Osteocyte (in vitro differentiated cells): Measurements from ENCODE around the gene WDR73. TPM values are rescaled to one million over a fixed set of nuclear protein-coding genes. Genes with fewer than 3 reads are reported as not detected.

Source experiments
- DNase-seq: peaks from one replicate; pipeline ENCODE4 v3.0.0; 2021; ENCODE audit warnings: mixed read lengths; ENCODE audit not compliant: unreplicated experiment; ENCODE audit errors: extremely low spot score
- H3K27ac Mint-ChIP-seq: one replicate; pipeline ENCODE4 v1.8.0; 2021; ENCODE audit warnings: mild to moderate bottlenecking, mixed read lengths; ENCODE audit not compliant: unreplicated experiment
- H3K27me3 Mint-ChIP-seq: one replicate; pipeline ENCODE4 v1.8.0; 2021; ENCODE audit warnings: mixed read lengths; ENCODE audit not compliant: unreplicated experiment
- H3K36me3 Mint-ChIP-seq: one replicate; pipeline ENCODE4 v1.8.0; 2021; ENCODE audit warnings: mixed read lengths; ENCODE audit not compliant: unreplicated experiment
- H3K4me1 Mint-ChIP-seq: one replicate; pipeline ENCODE4 v1.8.0; 2021; ENCODE audit warnings: mixed read lengths; ENCODE audit not compliant: unreplicated experiment
- H3K4me3 Mint-ChIP-seq: one replicate; pipeline ENCODE4 v1.8.0; 2021; ENCODE audit warnings: mild to moderate bottlenecking, moderate library complexity, mixed read lengths; ENCODE audit not compliant: unreplicated experiment
- H3K9me3 Mint-ChIP-seq: one replicate; pipeline ENCODE4 v1.8.0; 2021; ENCODE audit warnings: mixed read lengths; ENCODE audit not compliant: unreplicated experiment
- total RNA-seq: library from RNA; stranded (reverse); gene quantifications from 2 replicates; pipeline ENCODE4 v1.2.1, GENCODE V29; 2021
- TF ChIP-seq, protein P1 (sequence below): fragments of 200-600 bp; sonication (generic); IDR thresholded peaks from 2 replicates; pipeline ENCODE4 v1.5.0; 2021; ENCODE audit warnings: antibody characterized with exemption, mild to moderate bottlenecking, moderate library complexity

WDR73 gene
- total RNA-seq, 1 donor from 2014 or later, result 22.2 TPM

DNA sequence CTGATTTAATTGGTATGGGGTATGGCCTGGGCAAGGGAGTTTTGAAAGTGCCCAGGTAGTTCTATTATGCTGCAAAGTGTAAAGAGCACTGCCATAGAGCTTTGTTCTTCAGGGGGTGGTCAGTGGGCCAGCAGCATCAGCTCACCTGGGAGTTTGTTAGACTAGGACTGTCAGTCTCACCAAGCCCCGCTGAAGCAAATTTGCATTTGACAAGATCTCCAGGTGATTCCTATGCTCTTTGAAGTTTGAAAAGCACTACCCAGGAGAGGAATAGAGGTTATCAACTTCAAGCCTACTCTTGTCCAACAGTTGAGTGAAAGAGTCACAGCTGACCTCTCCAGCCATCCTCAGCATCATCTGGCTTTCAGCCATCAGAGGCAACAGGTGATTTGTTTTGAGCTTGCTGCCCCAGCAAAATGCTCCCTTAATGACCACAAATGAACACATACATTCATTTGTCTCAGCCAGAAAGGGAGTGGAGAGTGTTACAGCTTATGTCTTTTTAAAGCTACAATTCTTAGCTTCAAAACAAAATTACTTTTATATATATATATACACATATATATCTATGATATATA lies 45.3 kb downstream of the WDR73 start:
- Mint-ChIP-seq H3K4me3 (no peak overlapping the region), H3K4me1 (peaks cover 5% of the 10 kb centered on the region), H3K36me3 (peaks cover 41% of the 10 kb centered on the region), H3K9me3 (no peaks in the 10 kb centered on the region), H3K27me3 (no peaks in the 10 kb centered on the region), H3K27ac (no peak overlapping the region)
- TF ChIP-seq, protein P1, sequence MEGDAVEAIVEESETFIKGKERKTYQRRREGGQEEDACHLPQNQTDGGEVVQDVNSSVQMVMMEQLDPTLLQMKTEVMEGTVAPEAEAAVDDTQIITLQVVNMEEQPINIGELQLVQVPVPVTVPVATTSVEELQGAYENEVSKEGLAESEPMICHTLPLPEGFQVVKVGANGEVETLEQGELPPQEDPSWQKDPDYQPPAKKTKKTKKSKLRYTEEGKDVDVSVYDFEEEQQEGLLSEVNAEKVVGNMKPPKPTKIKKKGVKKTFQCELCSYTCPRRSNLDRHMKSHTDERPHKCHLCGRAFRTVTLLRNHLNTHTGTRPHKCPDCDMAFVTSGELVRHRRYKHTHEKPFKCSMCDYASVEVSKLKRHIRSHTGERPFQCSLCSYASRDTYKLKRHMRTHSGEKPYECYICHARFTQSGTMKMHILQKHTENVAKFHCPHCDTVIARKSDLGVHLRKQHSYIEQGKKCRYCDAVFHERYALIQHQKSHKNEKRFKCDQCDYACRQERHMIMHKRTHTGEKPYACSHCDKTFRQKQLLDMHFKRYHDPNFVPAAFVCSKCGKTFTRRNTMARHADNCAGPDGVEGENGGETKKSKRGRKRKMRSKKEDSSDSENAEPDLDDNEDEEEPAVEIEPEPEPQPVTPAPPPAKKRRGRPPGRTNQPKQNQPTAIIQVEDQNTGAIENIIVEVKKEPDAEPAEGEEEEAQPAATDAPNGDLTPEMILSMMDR, result no peak
- no peak for DNase-seq

DNA sequence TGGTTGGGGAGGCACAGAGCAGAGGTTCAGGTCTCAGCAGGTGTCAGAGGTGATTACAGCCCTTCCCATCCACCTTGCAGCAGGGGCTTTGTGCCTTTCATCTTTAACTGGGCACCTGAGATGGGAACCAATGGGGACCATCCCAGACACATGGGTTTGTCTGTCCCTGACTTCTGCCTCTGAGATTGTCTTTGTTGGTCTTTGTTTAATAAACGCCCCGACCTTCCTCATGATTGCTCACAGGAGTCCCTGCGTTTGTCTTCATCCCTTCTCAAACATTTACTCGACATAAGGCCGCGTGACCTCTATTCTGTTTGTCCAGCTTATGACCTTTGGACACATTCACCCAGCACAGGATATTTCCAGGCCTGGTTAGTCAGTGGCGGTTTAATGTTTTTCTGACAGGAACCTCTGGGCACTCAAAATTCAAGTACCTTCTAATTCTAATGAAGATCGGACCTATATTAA lies 47.4 kb downstream of the WDR73 start:
- Mint-ChIP-seq H3K4me1 (peaks cover 21% of the 10 kb centered on the region), H3K27me3 (no peaks in the 10 kb centered on the region), H3K27ac (no peak overlapping the region), H3K9me3 (no peaks in the 10 kb centered on the region), H3K36me3 (peaks cover 39% of the 10 kb centered on the region), H3K4me3 (no peak overlapping the region)
- DNase-seq, result no peak
- TF ChIP-seq, protein P1, result no peak

DNA sequence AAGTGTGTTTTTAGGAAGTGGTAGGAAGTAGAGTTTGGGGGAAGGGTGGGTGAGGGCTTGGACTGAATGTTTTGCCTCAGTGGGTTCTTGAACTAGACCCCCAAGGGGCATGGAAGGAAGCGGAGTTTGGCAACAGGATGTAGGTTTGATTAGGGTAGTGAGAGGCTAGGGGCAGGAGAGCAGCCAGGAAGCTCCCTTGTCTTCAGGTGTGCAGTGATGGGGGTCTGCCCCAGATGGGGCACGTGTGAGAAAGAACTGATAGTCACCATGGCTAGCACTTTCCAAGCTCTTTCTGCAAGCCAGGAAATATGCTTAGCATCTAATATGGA lies 48.6 kb downstream of the WDR73 start:
- no peak for DNase-seq
- Mint-ChIP-seq H3K4me3 (no peak overlapping the region), H3K9me3 (no peaks in the 10 kb centered on the region), H3K27me3 (no peaks in the 10 kb centered on the region), H3K27ac (peak overlapping the region; percentile 53), H3K36me3 (peaks cover 39% of the 10 kb centered on the region), H3K4me1 (peaks cover 22% of the 10 kb centered on the region)
- TF ChIP-seq, protein P1, result no peak

DNA sequence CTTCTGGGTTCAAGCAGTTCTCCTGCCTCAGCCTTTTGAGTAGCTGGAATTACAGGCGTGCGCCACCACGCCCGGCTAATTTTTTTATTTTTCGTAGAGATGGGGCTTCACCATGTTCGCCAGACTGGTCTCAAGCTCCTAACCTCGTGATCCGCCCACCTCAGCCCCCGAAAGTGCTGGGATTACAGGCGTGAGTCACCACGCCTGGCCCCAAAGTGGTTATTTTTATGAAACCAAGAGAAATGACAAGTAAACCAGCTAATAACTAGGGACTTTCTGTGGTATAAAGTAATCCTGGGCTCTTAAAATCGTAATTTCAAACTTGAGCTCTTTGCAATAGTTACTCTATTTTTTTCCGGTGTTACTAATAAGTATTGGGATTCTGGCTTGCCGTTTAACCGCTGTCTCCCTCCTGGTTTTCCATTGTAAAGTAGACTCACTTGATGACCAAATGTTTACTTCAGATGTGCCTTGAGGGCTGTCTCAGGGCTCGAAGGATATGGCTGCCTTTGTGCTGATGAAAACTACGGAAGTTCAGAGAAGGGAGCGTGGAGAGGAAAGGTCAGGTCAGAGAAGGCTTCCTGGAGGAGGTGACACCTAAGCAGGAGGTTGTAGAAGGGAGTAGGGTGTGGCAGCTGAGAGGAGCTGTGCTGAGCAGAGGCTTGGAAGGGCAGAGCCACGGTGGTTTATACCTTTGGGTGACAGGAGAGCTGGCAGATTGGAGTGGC lies 49.1 kb downstream of the WDR73 start:
- H3K9me3 Mint-ChIP-seq, result no peaks in the 10 kb centered on the region

More for the DNA sequence above, 49.1 kb downstream of the WDR73 start:
- Mint-ChIP-seq H3K36me3 (peaks cover 37% of the 10 kb centered on the region), H3K27ac (peak overlapping the region; percentile 53), H3K4me1 (peaks cover 23% of the 10 kb centered on the region), H3K4me3 (no peak overlapping the region), H3K27me3 (no peaks in the 10 kb centered on the region)
- TF ChIP-seq, protein P1, result no peak
- DNase-seq, result no peak
